Activated CD8-positive, alpha-beta T cell treated with anti-CD3 and anti-CD28 coated beads, Interleukin-2, amount 10 ng/mL, durations not matched to agents 7 days and 5 days (primary cell): ENCODE data around the gene AATF. TPM values are rescaled to one million over a fixed set of nuclear protein-coding genes. Genes with fewer than 3 reads are reported as not detected.
A peak's percentile ranks its signal among the peaks of the same experiment; 100 is the strongest.

Experiments used
- ATAC-seq: fragments of 150-1000 bp; cut with Tn5 transposase; one replicate; pipeline ENCODE4 v1.10.0; 2021; ENCODE audit warnings: moderate library complexity
- CTCF ChIA-PET: fragments of 350-600 bp; sonication (Branson Sonifier 250); formaldehyde crosslinking; loops from one replicate; lab custom pipeline; 2021; ENCODE audit warnings: antibody characterized with exemption; lab: Charles Lee
- POLR2A ChIA-PET: fragments of 350-600 bp; sonication (Branson Sonifier 250); formaldehyde crosslinking; loops from one replicate; lab custom pipeline; 2021; ENCODE audit warnings: antibody characterized with exemption; lab: Charles Lee
- DNase-seq: peaks from one replicate; pipeline ENCODE4 v3.0.0-alpha.2; 2020
- H3K27ac Mint-ChIP-seq: one replicate; pipeline ENCODE4 v1.8.0; 2021; ENCODE audit warnings: mild to moderate bottlenecking, mixed read lengths
- H3K27me3 Mint-ChIP-seq: one replicate; pipeline ENCODE4 v1.8.0; 2021; ENCODE audit warnings: low read depth, mixed read lengths
- H3K36me3 Mint-ChIP-seq: one replicate; pipeline ENCODE4 v1.8.0; 2021; ENCODE audit warnings: low read depth, mixed read lengths
- H3K4me1 Mint-ChIP-seq: one replicate; pipeline ENCODE4 v1.8.0; 2021; ENCODE audit warnings: low read depth, mixed read lengths
- H3K4me3 Mint-ChIP-seq: one replicate; pipeline ENCODE4 v1.8.0; 2021; ENCODE audit warnings: mild to moderate bottlenecking, mixed read lengths
- H3K9me3 Mint-ChIP-seq: one replicate; pipeline ENCODE4 v1.8.0; 2022; ENCODE audit warnings: mixed read lengths; ENCODE audit not compliant: insufficient read depth
- total RNA-seq, 2 experiments: library from RNA; stranded (reverse); gene quantifications; one replicate each; pipeline ENCODE4 v1.2.3, GENCODE V29; 2021

The AATF gene
- total RNA-seq, 2 experiments from 2014 or later, result 69.8 to 72.9 TPM

DNA sequence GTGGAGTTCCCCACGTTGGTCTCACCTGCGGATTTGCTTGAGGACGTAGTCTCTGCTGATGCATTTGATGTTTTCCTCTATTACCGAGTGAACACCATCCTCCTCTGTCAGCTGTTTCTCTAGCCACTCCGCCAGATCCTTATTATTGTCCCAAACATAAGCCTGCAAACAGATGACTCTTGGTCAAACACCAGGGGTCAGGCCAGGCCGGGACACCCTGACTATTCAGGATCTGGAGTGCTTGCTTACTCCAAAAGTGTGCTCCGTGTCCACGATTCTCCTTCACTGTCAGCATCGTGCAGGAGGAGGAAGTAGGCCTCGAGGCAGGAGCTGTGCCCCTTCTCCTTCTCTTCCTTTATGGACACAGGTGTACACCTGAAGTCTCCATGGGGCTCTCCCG is 140.2 kb downstream of the AATF start:
- no peaks in the 10 kb centered on the region for H3K27me3 Mint-ChIP-seq
- H3K9me3 Mint-ChIP-seq, result no peaks in the 10 kb centered on the region
- ChIA-PET CTCF (interaction anchor here (1.1 to 1.4 kb wide), 3 partner anchors 10 to 151 kb away, joined by 3 to 5 read pairs (median 5); no protein-coding TSS in a partner anchor), POLR2A (interaction anchor here (0.8 kb wide), 1 partner anchor 24 kb away, joined by 3 read pairs; no protein-coding TSS in a partner anchor)
- ATAC-seq (no peak), DNase-seq (no peak)
- H3K4me1 Mint-ChIP-seq, result peaks cover 64% of the 10 kb centered on the region
- H3K27ac Mint-ChIP-seq, result peak overlapping the region; percentile 95
- peak overlapping the region; percentile 27 for H3K4me3 Mint-ChIP-seq
- H3K36me3 Mint-ChIP-seq, result peaks cover 54% of the 10 kb centered on the region

DNA sequence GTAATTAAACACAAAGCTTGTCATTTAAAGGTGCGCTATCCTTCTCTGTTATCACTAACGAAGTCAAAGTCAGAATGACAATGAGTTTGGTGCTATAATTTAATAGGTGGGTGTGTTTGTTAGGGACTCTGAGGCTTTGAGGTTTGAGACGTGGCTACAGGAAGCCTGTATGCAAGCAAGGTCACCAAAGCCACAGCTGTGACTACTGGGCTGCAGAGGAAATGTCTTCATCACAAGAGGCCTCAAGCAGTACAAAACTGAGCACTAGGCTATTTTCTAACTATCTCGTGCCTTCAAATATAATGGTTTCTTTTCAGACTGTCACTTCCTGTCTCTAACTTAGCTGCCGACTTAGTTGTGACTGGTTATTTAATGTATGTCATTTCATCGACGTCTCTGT is 141.2 kb downstream of the AATF start:
- CTCF ChIA-PET, result interaction anchor here (0.9 to 1.8 kb wide), 2 partner anchors 9 to 35 kb away, joined by 3 to 4 read pairs; no protein-coding TSS in a partner anchor
- H3K36me3 Mint-ChIP-seq, result peaks cover 52% of the 10 kb centered on the region
- peak; percentile 84 for DNase-seq
- peak; percentile 89 for ATAC-seq
- H3K27ac Mint-ChIP-seq, result peak overlapping the region; percentile 95
- peak overlapping the region; percentile 32 for H3K4me3 Mint-ChIP-seq
- H3K9me3 Mint-ChIP-seq, result no peaks in the 10 kb centered on the region
- POLR2A ChIA-PET, result interaction anchor here (0.8 kb wide), 1 partner anchor 25 kb away, joined by 3 read pairs; no protein-coding TSS in a partner anchor
- no peaks in the 10 kb centered on the region for H3K27me3 Mint-ChIP-seq
- peaks cover 73% of the 10 kb centered on the region for H3K4me1 Mint-ChIP-seq

DNA sequence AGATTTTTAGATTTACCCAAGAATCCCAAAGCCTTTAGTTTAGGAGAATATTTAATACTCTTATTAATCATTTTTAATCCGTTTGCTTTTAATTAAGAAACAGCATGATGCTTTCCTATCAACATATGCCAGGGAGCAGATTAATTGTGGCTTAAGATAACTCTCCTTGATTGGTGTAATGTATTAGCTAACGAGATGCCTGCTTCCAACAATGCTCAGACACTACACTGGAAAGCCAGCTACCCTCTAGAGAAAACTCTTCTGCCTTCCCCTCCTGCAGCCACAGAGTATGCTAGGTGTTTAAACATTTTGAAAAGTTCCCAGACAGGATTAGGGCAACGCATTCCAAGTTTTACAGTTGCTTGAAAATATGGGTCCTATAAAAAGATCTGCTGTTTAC is 142.2 kb downstream of the AATF start:
- ATAC-seq (no peak), DNase-seq (no peak)
- peaks cover 47% of the 10 kb centered on the region for H3K36me3 Mint-ChIP-seq
- ChIA-PET CTCF (interaction anchor here (1.8 kb wide), 1 partner anchor 10 kb away, joined by 4 read pairs; no protein-coding TSS in a partner anchor), POLR2A (interaction anchor here (0.5 kb wide), 1 partner anchor 605 kb away, joined by 3 read pairs; no protein-coding TSS in a partner anchor)
- no peaks in the 10 kb centered on the region for H3K27me3 Mint-ChIP-seq
- peak overlapping the region; percentile 95 for H3K27ac Mint-ChIP-seq
- H3K4me3 Mint-ChIP-seq, result peak overlapping the region; percentile 32
- H3K9me3 Mint-ChIP-seq, result no peaks in the 10 kb centered on the region
- H3K4me1 Mint-ChIP-seq, result peaks cover 70% of the 10 kb centered on the region

DNA sequence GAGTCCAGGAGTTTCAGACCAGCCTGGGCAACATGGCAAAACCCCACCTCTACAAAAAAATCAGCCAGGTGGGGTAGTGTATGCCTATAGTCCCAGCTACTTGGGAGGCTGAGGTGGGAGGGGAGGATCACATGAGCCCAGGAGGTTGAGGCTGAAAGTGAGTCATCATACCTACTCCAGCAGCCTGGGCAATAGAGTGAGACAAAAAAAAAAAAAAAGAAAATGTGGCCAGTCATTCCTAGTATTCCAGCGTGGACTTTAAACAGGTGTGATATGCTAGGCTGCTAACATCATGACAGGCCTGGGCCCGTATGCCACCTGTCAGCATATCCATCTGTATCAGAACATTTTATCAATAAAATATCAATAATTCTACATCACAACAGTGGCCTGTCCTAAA is 143.3 kb downstream of the AATF start:
- POLR2A ChIA-PET, result no interaction called here
- CTCF ChIA-PET, result no interaction called here
- Mint-ChIP-seq H3K9me3 (no peaks in the 10 kb centered on the region), H3K27ac (peak overlapping the region; percentile 26), H3K4me1 (peaks cover 65% of the 10 kb centered on the region), H3K4me3 (no peak overlapping the region), H3K27me3 (no peaks in the 10 kb centered on the region), H3K36me3 (peaks cover 49% of the 10 kb centered on the region)
- ATAC-seq, result no peak
- DNase-seq, result no peak

DNA sequence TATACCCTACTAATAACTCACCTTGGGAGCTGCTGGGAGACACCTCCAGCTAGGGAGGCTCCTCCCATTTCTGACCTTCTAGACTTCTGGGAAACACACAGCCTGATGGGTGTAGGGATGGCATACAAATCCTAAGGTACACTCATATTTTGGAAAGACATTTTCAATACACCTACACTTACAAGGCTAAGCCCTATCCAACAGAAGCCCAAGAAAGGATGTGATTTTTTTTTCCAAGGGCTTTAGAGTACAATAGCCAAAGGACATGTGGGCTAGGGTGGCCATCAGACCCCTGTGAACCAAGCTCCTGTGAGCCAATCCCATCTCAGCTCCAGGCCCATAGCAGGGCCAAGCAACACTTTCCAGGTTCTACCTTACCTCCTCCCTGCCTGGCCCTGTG is 143.9 kb downstream of the AATF start:
- Mint-ChIP-seq H3K4me1 (peaks cover 60% of the 10 kb centered on the region), H3K27me3 (no peaks in the 10 kb centered on the region), H3K36me3 (peaks cover 49% of the 10 kb centered on the region), H3K9me3 (no peaks in the 10 kb centered on the region), H3K4me3 (no peak overlapping the region), H3K27ac (no peak overlapping the region)
- CTCF ChIA-PET, result no interaction called here
- no peak for DNase-seq
- no peak for ATAC-seq
- POLR2A ChIA-PET, result no interaction called here

DNA sequence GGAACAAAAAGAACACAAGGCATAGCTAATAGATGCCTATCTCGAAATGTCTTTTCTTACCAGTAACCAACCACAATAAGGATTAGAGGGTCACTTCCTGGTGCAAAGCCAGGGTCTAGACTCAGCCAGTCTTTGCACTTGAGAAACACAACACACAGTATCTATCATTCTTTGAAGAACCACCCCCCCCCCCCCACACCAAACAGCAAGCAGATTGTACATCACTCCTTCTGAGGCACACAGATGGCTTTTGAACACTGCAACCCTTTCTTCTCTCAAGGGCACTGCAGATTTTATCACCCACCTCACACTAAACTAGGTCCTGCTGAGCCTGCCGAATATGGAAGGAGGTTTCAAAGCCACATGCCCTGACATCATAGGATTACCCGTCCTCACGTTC is 145.6 kb downstream of the AATF start:
- Mint-ChIP-seq H3K36me3 (peaks cover 47% of the 10 kb centered on the region), H3K4me3 (no peak overlapping the region), H3K9me3 (no peaks in the 10 kb centered on the region), H3K4me1 (peaks cover 44% of the 10 kb centered on the region), H3K27ac (no peak overlapping the region), H3K27me3 (no peaks in the 10 kb centered on the region)
- ChIA-PET POLR2A (no interaction called here), CTCF (interaction anchor here (0.6 to 1.3 kb wide), 2 partner anchors 12 to 145 kb away, joined by 3 read pairs; no protein-coding TSS in a partner anchor)
- DNase-seq (no peak), ATAC-seq (no peak)

DNA sequence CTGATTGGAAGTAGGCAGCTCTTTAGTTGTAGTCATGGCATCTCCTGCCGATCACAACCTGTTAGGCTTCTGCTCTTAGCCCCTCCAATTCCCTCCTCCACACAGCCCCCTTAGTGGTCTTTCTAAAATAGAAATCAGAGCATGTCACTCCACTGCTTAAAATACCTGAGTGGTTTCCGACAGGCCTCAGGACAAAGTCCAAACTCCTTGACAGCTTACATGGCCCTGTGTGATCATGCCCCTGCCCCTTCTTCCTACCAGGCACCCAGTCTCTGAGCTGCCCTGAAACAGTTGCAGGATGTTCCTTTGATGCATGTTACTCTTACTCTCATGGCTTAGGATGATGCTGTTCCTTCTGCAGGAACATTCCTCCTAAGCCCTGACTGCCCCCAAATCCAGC is 147.3 kb downstream of the AATF start:
- ChIA-PET POLR2A (no interaction called here), CTCF (interaction anchor here (2.0 kb wide), 1 partner anchor 48 kb away, joined by 5 read pairs; no protein-coding TSS in a partner anchor)
- Mint-ChIP-seq H3K4me3 (no peak overlapping the region), H3K36me3 (peaks cover 44% of the 10 kb centered on the region), H3K4me1 (peaks cover 27% of the 10 kb centered on the region), H3K9me3 (no peaks in the 10 kb centered on the region), H3K27ac (no peak overlapping the region), H3K27me3 (no peaks in the 10 kb centered on the region)
- ATAC-seq (no peak), DNase-seq (no peak)

DNA sequence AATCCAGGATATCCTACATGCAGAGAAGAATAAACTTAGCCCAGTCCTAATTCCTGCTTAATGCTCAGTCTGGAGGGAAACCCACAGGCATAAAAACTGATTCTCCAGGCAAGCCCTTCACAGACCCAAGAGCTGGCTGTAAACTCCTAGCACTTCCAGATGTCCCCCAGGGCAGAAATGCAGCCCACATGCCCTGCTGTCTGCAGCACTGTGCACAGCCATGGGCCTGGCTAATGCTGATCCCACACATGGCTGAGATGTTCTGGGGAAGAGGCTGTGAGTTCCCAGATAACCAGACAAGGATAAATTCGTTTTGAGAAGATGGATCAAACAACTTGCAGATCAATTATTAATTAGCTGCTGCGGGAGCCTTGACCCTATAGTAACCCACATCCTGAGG is 148.4 kb downstream of the AATF start:
- no peak for DNase-seq

DNA sequence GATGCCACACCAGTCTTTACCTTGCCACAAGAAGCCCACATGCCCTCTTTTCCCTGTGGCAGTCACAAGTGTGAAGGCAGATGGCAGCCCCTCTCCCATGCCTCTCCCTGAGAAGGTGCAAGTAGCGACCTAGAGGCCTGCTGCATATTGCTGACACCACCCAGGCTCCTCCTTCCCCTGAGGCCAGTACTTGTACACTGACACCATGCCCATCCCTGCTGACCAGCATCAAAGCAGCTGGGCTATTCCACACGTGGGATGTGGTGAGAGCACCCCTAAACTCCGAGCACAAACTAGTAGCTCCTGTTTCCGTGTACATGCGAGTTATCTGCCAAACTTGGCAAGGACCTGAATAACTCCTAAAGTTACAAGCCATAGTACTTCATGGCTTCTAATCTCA is 149.4 kb downstream of the AATF start:
- Mint-ChIP-seq H3K27ac (no peak overlapping the region), H3K4me1 (peaks cover 12% of the 10 kb centered on the region), H3K27me3 (no peaks in the 10 kb centered on the region), H3K9me3 (no peaks in the 10 kb centered on the region), H3K36me3 (peaks cover 42% of the 10 kb centered on the region), H3K4me3 (no peak overlapping the region)
- POLR2A ChIA-PET, result no interaction called here
- CTCF ChIA-PET, result interaction anchor here (2.0 kb wide), 1 partner anchor 50 kb away, joined by 5 read pairs; no protein-coding TSS in a partner anchor
- no peak for ATAC-seq
- DNase-seq, result no peak

More for the DNA sequence above, 148.4 kb downstream of the AATF start:
- Mint-ChIP-seq H3K27ac (no peak overlapping the region), H3K4me3 (no peak overlapping the region), H3K27me3 (no peaks in the 10 kb centered on the region), H3K9me3 (no peaks in the 10 kb centered on the region), H3K4me1 (peaks cover 17% of the 10 kb centered on the region), H3K36me3 (peaks cover 45% of the 10 kb centered on the region)
- ChIA-PET POLR2A (no interaction called here), CTCF (interaction anchor here (2.0 kb wide), 1 partner anchor 49 kb away, joined by 5 read pairs; no protein-coding TSS in a partner anchor)
- no peak for ATAC-seq

DNA sequence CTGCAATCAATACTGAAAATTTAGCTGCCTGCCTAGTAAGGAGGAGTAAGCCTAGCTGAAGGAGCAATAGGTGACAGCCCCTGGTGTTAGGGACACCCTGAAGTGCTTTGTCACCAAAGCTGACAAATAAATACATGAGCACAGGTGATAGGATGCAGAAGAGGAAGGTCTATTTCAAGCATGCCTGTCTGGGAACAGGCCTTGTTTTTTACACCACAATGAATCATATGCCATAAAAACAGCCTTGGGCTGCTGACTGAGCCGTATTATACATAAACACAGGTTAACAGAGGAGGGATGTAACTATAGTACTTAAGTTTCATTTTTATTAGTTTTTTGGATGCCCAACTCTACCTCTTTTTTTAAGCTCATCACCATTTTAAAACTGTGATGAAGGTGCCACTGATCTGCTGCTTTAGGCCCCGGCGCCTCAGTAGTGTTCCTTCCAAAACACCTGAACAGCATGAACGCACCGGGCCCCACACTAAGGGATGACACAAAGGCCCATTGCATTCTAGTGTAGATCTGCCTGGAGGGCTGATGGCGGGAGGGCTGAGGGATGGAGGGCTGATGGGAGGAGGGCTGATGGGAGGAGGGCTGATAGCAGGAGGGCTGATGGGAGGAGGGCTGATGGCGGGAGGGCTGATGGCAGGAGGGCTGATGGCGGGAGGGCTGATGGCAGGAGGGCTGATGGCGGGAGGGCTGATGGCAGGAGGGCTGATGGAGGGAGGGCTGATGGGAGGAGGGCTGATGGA is 150.3 kb downstream of the AATF start:
- no peak for ATAC-seq
- Mint-ChIP-seq H3K36me3 (peaks cover 34% of the 10 kb centered on the region), H3K4me1 (peaks cover 9% of the 10 kb centered on the region), H3K27ac (peak overlapping the region; percentile 51), H3K4me3 (no peak overlapping the region), H3K9me3 (no peaks in the 10 kb centered on the region), H3K27me3 (no peaks in the 10 kb centered on the region)
- no peak for DNase-seq
- CTCF ChIA-PET, result no interaction called here
- POLR2A ChIA-PET, result no interaction called here

DNA sequence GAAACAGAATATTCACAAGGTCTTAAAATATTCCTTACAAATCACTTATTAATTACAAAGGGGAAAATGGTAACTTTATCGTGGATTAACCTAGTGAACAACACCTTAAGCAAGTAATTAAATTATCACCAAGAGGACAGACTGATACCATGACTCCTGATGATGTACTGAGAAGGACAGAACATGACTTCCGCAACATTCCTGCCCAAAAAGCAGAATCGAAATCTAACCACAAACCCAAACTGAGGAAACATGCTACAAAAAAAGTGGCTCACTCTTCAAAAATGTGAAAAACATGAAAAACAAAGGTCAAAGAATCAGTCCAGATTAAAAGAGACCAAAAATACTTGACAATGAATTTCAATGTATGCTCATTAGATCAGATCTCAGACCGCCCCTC is 151.5 kb downstream of the AATF start:
- Mint-ChIP-seq H3K27me3 (no peaks in the 10 kb centered on the region), H3K9me3 (no peaks in the 10 kb centered on the region), H3K27ac (no peak overlapping the region), H3K4me3 (no peak overlapping the region), H3K4me1 (no peaks in the 10 kb centered on the region), H3K36me3 (peaks cover 28% of the 10 kb centered on the region)
- DNase-seq (no peak), ATAC-seq (no peak)
- ChIA-PET CTCF (no interaction called here), POLR2A (no interaction called here)

DNA sequence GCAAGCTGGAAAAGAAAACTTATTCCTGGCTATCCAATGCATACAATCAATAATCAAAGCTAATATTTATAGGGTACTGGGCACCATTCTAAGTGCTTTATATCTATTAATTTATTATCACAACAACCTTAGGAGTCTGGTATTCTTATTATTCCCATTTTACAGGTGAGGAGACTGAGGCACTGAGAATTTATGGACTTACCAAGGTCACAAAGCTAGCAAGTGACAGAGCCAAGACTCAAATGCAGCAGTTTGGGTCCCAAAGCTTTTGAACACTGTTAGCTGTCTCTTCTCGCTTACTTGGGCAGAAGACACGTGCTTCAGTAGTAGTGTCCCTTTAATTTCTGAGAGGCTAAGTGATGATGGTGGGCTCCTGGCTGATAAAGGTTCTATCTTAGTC is 152.6 kb downstream of the AATF start:
- no peaks in the 10 kb centered on the region for H3K27me3 Mint-ChIP-seq
- no peak for DNase-seq
- H3K27ac Mint-ChIP-seq, result no peak overlapping the region
- H3K4me3 Mint-ChIP-seq, result no peak overlapping the region
- H3K9me3 Mint-ChIP-seq, result no peaks in the 10 kb centered on the region
- H3K4me1 Mint-ChIP-seq, result no peaks in the 10 kb centered on the region
- ChIA-PET CTCF (interaction anchor here (1.3 kb wide), 1 partner anchor 53 kb away, joined by 3 read pairs; no protein-coding TSS in a partner anchor), POLR2A (no interaction called here)
- H3K36me3 Mint-ChIP-seq, result peaks cover 24% of the 10 kb centered on the region
- ATAC-seq, result no peak
